Pons (tissue), 1 donor: Measurements from ENCODE around the gene SLC25A18.
"Not testable (repeated sequence)": the region's sequence is repeated elsewhere in the genome, so short reads cannot be mapped to it uniquely, and the experiment has no call there.

ENCODE experiments used
- DNase-seq: peaks from one replicate; pipeline ENCODE4 v3.0.0-alpha.2; 2016; ENCODE audit warnings: low spot score

Gene SLC25A18, protein sequence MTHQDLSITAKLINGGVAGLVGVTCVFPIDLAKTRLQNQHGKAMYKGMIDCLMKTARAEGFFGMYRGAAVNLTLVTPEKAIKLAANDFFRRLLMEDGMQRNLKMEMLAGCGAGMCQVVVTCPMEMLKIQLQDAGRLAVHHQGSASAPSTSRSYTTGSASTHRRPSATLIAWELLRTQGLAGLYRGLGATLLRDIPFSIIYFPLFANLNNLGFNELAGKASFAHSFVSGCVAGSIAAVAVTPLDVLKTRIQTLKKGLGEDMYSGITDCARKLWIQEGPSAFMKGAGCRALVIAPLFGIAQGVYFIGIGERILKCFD

DNA sequence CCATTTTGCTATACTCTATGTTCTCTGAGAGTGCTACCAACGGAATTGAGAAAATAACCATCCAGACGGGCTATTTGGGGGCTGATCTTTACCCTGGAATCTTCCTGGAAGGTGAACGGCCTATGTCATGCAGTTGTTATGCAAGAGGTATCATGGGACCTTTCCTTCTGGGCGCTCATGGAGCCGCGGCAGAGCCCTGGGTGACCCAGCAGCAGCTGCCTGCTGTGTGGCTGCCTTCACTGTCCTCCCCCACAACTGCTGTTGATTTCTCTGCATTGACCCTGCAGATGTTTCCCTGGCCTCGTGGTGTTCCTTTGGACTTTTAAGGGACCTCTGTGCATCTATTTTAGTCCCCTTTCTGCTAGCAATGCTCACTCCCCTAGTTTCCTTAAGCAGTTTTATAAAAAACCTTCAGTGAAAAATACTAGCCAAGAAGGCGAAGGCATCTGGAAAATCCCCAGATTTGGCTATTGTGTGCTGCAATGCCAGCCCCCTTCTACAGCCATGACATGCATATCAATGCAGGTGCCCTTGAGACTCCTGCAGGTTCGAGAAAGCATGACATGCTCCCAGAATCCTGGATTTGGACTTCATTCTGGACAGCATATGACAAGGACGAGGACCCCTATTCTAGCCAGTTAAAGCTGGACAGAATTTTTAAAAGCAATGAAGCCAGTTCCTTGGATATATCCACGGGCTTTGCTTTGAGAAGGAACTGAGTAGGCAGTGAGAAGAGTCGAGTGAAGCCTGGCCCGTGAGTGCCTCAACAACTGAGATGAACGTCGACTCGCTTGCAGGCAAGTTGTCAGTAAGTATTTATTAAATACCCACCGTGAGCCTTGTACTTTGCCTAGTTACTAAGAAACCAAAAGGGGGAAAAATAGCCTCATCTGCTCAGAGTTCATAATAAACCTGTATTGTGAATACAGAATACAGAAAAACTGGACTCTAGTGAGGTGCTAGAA lies at the start of gene SLC25A18:
Gene SLC25A18, plus strand, starts transcription at position 593 of the 965 bp plus-strand sequence. CDS start 16,447 bp downstream, outside the sequence.
- peak; percentile 86 for DNase-seq

DNA sequence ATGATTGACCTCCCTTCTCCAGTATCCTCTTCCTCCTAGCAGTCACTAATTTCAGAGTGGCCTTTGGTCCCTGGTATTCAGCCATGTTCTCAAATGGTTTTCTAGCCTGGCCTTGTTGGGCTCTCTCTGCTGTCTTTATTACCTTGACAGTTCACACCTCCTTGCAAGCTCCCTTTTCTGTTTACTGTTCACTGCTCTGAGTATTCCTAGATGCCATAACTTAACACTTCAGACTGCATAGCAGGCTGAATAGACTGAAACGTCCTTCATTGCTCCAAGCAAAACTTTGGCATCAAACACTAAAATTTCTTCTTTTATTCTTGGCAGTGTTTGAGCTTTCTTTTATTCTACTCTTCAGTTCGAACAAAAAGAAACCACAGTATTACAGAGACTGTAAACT lies 49.7 kb upstream of the SLC25A18 start:
- no peak for DNase-seq

DNA sequence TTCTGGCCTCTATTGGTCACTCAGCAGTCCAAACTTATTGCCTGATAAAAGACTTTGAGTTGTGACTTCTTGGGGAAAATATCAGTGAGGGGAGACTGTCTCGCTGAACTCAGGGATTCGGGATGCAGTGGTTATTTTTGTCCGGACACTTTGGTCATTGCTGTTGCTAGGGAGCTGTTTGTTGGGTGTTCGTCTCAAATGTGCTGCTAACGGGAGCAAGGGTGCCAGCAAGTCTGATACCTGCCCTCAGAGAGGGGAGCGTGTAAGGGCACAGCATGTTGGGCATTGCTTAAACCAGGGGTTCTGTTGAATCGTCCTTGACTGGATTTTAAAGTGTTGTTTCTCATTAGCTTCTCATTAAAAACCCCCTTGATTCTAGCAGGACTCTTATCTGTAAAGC lies 49.2 kb upstream of the SLC25A18 start:
- DNase-seq, result no peak

DNA sequence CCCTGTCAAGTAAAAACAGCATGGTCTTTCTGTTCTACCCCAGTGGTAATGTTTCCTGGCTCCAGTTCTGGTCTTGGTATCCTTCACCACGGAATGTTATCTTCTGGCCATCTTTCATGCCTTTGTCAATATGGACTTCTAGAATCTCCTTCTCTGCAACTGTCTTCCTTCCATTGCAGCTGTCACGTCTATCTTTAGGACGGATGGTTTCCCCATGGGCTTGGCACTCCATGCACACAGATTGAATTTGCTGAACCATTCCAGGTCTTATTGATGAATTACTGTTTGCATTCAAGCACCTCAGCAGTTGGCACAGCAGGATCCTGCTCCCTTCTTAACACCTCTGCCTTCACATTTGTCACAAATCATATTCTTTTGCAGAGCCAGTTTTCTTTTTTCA lies 44.9 kb upstream of the SLC25A18 start:
- no peak for DNase-seq

DNA sequence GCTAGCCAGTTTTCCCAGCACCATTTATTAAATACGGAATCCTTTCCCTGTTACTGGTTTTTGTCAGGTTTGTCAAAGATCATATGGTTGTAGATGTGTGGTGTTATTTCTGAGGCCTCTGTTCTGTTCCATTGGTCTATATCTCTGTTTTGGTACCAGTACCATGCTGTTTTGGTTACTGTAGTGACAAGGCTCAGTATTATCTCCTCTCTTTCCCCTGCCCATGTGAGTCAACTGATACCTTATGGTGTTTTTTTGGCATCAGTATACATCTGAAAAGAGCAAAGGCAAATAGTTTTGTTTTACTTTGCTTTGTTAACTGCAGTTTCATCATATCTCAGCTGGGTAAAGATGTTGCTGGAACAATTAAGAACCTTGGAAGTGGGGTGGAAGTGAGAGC lies 41.3 kb upstream of the SLC25A18 start:
- DNase-seq, result not testable (repeated sequence)

DNA sequence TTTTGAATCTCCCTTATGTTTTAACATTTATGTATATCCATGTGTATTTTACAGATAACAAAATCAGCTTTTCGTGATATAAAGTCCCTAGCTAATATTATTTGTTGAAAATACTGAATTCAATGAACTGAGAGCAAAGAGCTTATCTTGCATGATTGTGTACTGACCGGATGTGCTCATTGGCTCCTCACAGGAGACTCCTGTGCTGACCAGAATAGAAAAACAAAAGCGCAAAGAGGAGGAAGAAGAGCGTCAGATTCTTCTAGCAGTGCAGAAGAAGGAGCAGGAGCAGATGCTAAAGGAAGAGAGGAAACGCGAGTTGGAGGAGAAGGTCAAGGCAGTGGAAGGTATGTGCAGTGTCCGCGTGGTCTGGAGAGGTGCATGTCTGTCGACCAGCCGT lies 39.4 kb upstream of the SLC25A18 start:
- no peak for DNase-seq

DNA sequence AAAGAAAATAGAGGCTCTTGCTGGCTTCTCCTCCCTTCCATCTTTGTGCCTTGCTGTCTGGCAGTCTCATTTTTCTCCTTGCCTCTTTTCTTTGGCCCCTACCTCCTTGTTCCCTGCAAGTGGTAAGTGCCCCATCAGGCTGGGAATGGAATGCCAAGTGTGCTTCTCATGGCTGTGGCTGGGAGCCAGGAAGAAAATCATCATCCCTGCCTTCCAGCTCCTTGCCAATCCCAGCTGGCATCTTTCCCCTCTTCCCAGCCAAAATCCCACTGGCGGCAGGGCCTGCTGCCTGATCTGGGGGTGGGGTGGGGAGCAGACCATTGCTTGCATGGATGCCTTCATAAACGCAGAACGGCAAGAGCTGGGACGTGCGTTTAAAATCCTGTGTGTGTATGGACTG lies 27.0 kb upstream of the SLC25A18 start:
- peak; percentile 63 for DNase-seq

DNA sequence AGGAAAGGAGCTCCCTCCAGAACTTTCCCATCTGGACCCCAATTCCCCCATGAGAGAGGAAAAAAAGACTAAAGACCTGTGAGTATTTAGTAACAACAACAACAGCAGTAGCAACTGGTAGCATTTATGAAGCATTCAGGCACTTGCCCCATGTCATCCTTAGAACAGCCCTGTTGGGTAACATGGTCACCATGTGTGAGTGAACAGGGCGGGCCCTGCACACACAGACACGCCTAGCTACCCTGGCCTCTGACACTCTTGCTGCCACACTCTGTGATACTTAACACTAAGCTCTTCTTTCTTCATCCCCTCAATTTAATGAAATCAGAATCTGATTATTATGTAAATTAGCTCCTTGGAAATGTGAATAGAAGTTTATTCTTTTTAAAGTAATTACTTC lies 26.1 kb upstream of the SLC25A18 start:
- DNase-seq, result no peak

DNA sequence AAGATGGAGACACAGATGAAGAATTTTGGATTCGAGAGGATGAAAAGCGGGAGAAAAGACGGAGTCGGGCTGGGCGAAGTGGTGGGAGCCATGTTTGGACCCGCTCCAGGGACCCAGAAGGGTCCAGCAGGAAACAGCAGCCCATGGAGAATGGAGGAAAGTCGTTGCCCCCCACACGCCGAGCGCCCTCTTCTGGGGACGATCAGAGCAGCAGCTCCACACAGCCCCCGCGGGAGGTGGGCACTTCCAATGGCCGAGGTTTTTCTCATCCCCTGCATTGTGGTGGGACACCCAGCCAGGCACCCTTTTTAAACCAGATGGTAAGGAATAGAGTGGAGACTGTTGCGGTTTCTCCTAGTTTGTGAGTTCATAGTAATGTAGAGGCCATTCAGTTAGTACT lies 22.8 kb upstream of the SLC25A18 start:
- no peak for DNase-seq

DNA sequence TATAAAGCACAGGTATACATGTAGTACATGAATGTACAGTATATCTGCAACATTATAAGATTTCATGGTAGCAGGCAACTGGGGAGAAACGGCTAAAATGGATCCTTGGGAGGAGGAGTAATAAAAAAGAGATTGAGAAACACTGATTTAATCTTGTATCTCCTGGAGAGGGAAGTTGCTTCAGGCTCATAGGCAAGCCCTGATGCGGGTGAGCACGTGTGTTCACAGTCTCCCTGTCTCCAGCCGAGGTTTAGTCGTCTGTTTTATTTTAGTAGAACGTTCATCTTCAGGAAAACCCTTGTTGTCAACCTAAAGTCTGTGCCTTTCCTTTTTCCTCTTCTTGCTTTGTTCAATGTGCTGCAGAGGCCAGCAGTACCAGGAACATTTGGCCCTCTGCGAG lies 21.8 kb upstream of the SLC25A18 start:
- DNase-seq, result no peak

DNA sequence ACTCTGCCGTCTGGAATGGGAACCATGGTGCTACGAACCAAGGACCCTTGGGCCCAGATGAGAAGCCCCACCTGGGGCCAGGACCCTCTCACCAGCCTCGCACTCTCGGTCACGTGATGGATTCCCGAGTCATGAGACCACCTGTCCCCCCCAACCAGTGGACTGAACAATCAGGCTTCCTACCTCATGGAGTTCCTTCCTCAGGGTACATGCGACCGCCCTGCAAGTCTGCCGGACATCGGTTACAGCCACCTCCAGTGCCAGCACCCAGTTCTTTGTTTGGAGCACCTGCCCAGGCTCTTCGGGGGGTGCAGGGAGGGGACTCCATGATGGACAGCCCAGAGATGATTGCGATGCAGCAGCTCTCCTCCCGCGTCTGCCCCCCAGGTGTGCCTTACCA lies 20.8 kb upstream of the SLC25A18 start:
- DNase-seq, result no peak

DNA sequence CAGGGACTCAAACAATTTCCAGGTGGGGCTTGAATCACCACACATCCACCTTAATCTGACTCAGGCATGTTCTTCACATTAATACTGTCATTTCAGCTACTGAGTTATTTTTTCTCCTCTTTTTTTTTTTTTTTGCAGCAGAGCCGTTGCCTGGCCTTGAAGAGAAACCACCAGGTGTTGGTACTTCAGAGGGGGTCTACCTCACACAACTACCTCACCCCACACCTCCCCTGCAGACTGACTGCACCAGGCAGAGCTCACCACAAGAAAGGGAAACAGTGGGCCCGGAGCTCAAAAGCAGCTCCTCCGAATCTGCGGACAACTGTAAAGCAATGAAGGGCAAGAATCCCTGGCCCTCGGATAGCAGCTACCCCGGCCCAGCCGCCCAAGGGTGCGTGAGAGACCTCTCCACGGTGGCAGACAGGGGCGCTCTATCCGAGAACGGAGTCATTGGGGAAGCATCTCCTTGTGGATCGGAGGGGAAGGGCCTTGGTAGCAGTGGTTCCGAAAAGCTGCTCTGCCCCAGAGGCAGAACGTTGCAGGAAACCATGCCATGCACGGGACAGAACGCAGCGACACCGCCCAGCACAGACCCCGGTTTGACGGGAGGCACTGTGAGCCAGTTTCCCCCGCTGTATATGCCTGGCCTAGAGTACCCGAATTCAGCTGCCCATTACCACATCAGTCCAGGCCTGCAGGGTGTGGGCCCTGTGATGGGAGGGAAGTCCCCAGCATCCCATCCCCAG lies 15.1 kb upstream of the SLC25A18 start:
- no peak for DNase-seq

DNA sequence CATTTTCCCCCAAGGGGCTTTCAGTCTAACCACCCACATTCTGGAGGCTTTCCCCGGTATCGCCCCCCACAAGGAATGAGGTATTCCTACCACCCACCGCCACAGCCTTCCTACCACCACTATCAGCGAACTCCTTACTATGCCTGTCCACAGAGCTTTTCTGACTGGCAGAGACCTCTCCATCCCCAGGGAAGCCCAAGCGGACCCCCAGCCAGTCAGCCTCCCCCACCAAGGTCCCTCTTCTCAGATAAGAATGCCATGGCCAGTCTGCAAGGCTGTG lies 14.6 kb upstream of the SLC25A18 start:
- no peak for DNase-seq

DNA sequence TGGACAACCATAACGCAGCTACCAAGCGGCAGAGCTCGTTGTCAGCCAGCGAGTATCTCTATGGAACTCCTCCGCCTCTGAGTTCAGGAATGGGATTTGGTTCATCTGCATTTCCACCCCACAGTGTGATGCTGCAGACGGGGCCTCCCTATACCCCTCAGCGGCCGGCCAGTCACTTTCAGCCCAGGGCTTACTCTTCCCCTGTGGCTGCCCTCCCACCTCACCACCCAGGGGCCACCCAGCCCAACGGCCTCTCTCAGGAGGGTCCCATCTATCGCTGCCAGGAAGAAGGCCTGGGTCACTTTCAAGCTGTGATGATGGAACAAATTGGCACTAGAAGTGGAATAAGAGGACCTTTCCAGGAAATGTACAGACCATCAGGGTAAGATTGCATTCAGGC lies 14.1 kb upstream of the SLC25A18 start:
- DNase-seq, result no peak

DNA sequence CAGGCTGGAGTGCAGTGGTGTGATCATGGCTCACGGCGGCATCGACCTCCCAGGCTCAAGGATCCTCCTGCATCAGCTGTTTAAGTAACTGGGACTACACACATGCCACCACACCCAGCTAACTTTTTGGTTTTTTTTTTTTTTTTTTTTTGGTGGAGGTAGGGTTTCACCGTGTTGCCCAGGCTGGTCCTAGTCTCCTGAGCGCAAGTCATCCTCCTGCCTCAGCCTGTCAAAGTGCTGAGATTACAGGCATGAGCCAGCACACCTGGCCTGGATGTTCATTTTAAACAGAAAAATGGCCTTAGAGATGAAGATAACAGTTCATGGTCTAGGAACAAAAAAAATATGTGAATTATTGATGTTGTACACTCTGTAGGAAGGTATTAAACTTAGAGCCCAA lies 13.6 kb upstream of the SLC25A18 start:
- DNase-seq, result no peak

DNA sequence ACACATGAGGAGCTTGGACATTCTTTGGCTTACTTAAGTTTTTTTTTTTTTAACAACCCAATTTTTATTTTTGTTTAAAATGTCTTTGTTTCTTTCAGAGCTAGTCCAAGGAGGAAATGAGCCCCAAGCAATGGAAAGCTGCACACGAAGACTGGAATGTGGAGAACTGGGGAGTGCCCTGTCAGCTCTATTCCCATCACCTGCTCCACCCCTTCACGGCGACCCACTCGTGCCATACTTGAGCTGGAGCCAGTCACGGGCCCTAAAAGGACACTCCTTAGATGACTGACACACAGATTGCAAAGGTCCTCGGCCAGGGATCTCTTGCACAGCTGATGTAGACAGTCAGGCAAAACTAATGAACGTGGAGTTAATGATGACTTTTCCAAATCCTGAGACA lies 10.6 kb upstream of the SLC25A18 start:
- no peak for DNase-seq

DNA sequence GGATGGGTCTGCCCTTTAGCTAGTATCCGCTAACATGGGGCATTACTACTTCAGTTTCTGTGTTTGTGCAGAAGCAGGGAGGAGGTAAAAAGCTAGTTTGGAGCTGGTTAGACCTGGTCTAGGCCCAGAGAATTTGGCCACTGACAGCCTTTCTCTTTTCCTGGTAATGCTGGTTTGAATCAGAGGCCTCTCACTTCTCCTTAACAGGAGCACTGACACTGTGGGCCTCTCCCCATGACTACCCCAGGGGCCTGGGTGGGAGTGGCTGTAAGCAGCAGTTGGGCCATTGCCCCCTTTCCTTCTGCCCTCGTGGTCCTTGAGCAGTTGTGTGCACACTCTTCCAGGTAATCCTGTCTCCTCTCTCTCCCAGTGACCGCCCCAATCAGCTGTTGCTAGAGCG lies 8.5 kb upstream of the SLC25A18 start:
- no peak for DNase-seq

DNA sequence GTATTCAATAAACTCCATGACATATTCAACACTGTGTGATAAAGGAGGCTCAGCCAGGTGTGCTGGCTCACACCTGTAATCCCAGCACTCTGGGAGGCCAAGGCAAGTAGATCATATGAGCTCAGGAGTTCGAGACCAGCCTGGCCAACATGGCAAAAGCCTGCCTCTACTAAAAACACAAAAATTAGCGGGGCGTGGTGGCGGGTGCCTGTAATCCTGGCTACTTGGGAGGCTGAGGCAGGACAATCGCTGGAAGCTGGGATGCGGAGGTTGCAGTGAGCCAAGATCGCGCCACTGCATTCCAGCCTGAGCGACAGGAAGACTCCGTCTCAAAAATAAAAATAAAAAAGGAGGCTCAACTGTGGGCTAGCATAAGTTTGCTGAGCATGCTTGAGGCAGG lies 4.1 kb upstream of the SLC25A18 start:
- no peak for DNase-seq

DNA sequence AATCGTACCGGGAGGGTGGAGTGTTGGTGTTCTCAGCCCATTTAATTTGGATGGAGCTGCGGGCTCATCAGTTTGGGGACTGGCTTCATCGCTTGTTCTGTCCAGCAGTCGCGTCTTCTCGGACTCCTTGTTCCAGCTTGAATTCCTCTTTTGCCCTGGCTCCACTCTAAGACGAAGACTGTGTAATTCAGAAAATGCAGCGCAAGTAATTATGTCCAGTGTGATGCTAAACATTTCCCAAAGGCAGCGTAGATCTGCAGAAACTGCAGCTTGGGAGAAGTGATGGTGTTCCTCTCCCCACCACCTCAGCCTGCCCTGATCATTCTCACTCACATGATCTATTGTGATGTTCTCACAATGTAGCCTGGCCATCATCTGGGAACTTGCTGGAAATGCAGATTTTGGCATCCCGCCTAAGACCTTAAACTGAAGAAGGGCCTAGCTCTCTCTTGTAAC lies 666 bp downstream of the SLC25A18 start:
- DNase-seq, result peak; percentile 88

DNA sequence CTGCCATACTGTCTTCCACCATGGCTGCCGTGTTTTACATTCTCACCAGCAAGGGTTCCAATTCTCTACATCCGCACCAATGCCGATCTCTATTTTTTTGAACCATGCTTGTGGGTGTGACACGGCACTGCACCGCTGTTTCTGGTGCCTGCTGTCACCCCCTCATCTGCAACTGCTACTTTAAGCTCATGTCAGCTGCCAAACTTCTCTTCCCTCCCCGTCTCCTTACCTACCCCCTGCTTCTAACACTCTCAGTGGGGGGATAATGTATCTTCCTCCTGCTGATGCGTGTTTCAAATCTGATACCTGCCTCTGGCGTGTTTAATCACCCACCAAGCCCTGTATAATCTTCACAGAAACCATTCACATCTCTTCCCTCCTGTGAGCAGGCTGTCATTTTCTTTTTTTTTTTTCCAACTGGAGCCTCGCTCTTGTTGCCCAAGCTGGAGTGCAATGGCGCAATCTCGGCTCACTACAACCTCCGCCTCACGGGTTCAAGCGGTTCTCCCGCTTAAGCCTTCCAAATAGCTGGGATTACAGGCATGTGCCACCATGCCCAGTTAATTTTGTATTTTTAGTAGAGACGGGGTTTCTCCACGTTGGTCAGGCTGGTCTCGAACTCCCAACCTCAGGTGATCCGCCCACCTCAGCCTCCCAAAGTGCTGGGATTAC lies 2.9 kb downstream of the SLC25A18 start:
- DNase-seq, result not testable (repeated sequence)

DNA sequence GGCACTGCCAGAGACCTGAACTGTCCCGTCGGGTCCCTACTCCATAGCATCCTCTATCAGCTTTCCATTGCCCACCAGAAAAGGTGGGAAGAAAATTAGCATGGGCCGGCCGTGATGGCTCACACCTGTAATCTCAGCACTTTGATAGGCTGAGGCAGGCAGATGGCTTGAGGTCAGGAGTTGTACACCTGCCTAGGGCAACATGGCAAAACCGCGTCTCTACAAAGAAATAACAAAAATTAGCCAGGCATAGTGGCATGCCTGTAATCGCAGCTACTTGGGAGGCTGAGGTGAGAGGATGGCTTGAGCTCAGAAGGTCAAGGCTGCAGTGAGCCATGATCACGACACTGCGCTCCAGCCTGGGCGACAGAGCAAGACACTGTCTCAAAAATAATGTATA lies 3.5 kb downstream of the SLC25A18 start:
- DNase-seq, result no peak

DNA sequence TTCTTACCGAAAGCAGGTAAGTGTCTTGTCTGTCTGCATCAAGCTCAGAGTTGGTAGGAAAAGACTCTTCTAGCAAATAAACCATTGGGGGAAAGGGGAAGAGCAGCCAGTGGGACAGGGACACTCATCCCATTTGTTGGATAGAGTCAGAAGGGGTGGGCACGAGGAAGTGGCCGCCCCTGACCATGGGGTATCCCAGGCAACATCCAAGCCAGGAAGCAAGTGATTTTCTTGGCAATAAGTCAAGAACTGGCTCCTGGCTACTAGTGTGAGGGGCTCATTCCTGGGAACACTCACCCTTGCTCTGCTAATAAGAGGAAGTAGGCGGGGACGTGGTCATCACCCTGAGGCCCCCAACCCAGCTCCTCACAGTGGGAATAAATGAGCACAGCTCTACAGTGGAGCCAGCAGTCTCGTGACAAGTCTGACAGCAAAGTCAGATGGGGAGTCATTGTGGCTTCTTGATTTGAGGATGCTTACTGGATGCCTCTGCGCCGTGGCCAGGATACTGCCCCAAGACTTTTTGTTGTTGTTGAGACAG lies 6.7 kb downstream of the SLC25A18 start:
- DNase-seq, result peak; percentile 64
